Esophagus muscularis mucosa (tissue), 3 donors: ENCODE measurements around the gene SIK2.

Experiments
- POLR2A ChIP-seq: fragments of 450-650 bp; IDR thresholded peaks from one replicate; pipeline ENCODE4 v1.6.1; 2017; ENCODE audit warnings: antibody characterized with exemption, moderate library complexity, mild to moderate bottlenecking, low read depth
- POLR2AphosphoS5 ChIP-seq, 2 donors: sonication (generic); formaldehyde crosslinking; IDR thresholded peaks; one replicate each; pipeline ENCODE4 v1.6.1; 2017; ENCODE audit warnings: antibody characterized with exemption in 2 of 2
- TF ChIP-seq, protein P1 (sequence below), 3 experiments: fragments of 200-600 bp in 2 of 3; fragments of 450-650 bp in 1 of 3; sonication (generic) in 2 of 3; IDR thresholded peaks; one replicate each; pipeline ENCODE4 v1.5.1; 2017 to 2019; ENCODE audit warnings: antibody characterized with exemption in 3 of 3, mild to moderate bottlenecking in 2 of 3, moderate library complexity in 1 of 3

DNA sequence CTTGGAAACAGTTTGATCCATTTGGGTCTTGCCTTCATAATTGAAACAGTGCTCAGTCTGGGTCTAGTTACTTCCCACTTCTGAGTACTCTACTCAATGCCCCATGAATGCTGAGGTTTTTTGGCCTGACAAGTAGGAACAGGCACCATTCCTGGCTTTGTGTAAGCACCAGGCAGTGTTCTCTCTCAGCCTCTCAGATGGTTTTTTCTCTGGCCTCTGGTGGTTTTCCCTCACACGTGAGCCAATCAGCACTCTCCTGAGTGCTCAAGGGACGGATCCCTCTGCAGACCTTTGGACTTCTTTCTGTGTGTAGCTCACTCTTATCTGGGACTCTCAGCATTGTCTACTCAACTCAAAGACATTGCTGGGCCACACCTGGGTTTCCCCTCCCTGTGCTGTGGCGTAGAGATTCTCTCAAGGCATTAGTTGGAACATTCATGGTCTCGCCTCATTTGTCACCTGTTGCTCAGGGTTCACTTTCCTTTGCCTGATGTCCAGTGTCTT lies 21.3 kb downstream of the SIK2 start:
- TF ChIP-seq, protein P1, sequence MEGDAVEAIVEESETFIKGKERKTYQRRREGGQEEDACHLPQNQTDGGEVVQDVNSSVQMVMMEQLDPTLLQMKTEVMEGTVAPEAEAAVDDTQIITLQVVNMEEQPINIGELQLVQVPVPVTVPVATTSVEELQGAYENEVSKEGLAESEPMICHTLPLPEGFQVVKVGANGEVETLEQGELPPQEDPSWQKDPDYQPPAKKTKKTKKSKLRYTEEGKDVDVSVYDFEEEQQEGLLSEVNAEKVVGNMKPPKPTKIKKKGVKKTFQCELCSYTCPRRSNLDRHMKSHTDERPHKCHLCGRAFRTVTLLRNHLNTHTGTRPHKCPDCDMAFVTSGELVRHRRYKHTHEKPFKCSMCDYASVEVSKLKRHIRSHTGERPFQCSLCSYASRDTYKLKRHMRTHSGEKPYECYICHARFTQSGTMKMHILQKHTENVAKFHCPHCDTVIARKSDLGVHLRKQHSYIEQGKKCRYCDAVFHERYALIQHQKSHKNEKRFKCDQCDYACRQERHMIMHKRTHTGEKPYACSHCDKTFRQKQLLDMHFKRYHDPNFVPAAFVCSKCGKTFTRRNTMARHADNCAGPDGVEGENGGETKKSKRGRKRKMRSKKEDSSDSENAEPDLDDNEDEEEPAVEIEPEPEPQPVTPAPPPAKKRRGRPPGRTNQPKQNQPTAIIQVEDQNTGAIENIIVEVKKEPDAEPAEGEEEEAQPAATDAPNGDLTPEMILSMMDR (IDR thresholded peaks at IDR 0.05) = no peak
- TF ChIP-seq POLR2A = no peak
- no peak for TF ChIP-seq POLR2AphosphoS5 (IDR thresholded peaks at IDR 0.05)
